C4-2B (cell line): ENCODE measurements around the gene PRSS53.

Experiments
- CTCF ChIP-seq: fragments of 450-650 bp; conservative IDR thresholded peaks from 2 replicates; pipeline ENCODE4 v1.5.1; 2017; ENCODE audit warnings: mild to moderate bottlenecking
- ZFX ChIP-seq: fragments of 450-650 bp; IDR thresholded peaks from 2 replicates; pipeline ENCODE4 v1.6.1; 2017

- TF ChIP-seq CTCF (no peak), ZFX (no peak)
These were observed 5.3 kb upstream of the PRSS53 start for GRCh38 chr16:31094088-31094423.
